Hepatic stellate cell (primary cell): Measurements from ENCODE around the gene C17orf75.
A peak's percentile ranks its signal among the peaks of the same experiment; 100 is the strongest.

ENCODE experiments used
- DNase-seq: peaks from one replicate; pipeline ENCODE4 v3.0.0; 2011; ENCODE audit warnings: low spot score

Gene C17orf75

GRCh38 chr17:32302860-32303649 is 38.9 kb downstream of the C17orf75 start:
- no peak for DNase-seq

- no peak for DNase-seq
Measured at GRCh38 chr17:32302037-32302436, 39.9 kb downstream of the C17orf75 start.

DNA sequence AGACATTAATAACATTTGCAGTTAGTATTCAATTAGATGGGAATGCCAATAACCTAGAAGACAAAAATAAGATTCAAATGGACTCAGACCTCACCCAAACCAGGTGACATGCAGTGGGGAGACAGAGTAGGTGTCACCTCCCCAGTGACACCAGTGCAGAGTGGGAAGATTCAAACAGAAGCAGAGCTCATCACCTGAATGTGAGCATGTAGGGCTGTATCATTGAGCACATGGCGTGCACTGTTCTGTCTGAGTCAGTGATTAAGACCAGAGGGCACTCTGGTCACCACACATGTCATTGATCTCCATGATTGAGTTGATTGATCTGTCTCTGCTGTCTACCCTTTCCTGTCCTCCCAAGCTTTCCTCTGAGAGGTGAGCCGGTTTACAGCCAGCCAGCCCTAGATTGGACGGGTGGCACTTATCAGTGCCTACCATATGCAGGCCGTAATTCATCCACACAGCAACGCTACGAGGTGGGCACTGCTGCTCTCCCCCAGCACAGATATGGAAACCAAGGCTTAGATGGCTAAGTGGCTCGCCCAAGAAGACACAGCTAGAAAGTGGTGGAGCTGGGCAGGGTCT is 42.3 kb downstream of the C17orf75 start:
- no peak for DNase-seq

DNA sequence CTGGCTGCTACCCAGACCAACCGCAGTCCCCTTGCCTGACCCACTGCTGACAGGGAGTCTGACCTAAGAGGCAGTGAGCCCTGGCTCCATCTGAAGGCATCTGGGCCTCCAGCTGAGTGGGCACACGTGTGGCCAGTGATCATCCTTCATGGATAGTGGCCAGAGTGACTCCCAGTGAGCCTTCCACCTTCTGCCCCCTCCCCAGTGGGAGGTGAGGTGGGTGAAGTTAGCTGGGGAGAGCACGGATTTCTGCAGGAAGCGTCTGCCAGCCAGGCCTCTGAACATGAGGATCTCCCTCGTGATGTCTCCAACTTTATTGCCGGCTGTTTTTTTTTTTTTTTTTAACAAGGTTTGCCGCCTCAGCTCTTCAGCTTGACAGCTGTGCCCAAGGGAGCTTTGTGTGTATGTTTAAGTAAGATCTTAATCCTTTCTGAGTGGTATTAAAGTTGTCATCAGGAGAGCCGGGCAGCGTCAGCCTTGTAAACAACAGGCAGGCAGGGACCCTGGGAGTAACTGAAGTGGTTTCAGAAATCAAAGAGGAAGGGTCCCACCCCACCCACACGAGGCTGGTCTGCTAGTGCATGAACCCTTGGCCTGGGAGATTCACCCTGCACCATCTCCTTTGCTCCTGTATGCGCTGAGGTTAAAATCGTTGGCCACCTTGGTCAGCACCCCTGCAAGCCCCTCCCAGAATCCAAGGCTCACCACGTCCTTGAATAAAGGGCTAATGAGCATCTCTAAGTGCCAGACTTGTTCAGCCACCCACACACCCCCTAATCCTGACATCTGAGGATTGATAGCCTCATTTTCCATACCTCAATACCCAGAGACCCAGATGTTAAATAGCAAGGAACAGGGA is 43.0 kb downstream of the C17orf75 start:
- no peak for DNase-seq

DNA sequence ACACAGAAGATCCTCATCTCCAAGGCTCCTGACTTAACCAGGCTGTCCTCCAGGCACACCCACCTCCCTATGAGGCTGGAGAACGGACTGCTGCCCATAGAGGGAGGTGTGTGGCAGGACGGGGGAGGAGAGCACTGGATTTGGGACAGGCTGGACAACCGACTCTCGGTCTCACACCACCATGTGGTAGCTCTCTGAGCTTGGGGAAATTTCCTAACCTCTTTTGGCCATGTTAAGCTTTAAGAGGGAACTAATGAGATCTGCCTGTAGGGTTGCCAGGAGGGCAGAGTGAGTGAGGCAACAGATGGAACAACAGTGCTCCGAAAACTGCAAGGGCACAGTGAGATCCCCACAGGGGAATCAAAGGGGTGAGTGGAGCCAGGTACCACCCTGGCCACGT is 43.7 kb downstream of the C17orf75 start:
- DNase-seq = no peak

- DNase-seq = no peak
Measured at GRCh38 chr17:32297860-32298259, 44.1 kb downstream of the C17orf75 start.

DNA sequence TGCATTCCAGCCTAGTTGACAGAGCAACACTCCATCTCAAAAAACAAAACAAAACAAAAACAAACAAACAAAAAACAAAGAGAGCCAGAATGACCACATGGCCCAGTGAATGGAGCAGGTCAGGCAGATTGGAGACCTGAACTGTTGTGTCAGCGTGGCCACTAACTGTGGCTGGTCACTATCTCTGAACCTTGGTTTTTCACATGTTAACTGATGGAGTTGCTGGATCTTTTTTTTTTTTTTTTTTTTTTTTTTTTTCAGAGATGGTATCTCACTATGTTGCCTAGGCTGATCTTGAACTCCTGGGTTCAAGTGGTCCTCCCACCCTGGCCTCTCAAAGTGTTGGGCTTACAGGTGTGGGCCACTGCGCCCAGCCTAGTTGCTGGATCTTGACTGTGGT is 44.5 kb downstream of the C17orf75 start:
- DNase-seq = no peak

DNA sequence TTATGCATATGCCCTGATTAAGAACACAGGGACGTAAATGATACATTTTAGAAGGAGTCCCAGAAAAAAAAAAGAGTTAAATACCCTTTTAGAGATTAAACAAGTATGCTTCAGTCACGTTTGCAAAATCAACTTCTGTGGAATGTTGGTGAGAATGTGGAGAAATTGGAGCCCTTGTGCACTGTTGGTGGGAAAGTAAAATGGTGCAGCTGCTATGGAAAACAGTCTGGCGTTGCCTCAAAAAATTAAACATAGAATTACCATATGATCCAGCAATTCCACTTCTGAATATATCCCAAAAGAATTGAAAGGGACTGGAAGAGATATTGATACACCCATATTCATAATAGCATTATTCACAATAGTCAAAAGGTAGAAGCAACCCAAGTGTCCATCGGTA is 49.9 kb downstream of the C17orf75 start:
- DNase-seq = no peak

- no peak for DNase-seq
Measured at GRCh38 chr17:32289471-32290070, 52.4 kb downstream of the C17orf75 start.

GRCh38 chr17:32288615-32289014 is 53.4 kb downstream of the C17orf75 start:
- no peak for DNase-seq

GRCh38 chr17:32287804-32288511 is 54.0 kb downstream of the C17orf75 start:
- DNase-seq = no peak

- no peak for DNase-seq
Measured at GRCh38 chr17:32286518-32286900, 55.5 kb downstream of the C17orf75 start.

DNA sequence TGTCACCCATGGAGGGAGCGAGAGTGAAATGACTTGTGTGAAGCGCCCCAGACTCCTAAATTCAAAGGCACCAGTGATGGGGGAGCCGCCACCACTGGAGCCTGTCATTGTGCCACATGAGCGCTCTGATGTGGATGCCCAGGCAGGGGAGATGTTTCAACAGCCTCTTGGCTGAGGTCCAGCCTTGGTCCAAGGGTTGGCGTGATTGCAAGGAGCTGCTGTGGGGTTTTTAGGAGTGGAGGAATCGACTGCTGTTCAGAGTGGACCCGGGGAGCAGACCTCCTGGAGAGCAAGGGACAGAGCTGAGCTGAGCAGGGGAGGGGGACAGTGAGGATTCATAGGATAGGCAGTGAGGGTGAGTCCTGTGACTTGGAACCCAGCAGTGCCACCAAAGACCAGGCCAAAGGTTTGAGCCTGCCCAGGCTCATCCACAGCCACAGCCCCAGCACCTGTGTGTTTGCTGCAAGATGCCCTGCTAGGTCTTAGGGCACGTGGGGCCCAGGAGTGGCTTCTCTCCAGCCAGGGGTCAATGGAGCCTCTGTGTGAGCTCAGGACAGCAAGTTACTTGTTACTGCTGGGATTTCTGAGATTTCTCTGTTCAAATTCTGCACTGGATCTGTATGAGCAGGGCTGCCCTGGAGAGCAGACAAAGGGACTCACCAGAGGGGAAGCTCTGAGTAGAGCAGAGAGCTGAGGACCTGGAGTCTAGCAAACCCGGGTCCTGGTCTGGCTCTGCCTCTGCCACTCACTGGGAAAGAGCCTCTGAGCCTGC is 56.0 kb downstream of the C17orf75 start:
- DNase-seq = no peak

DNA sequence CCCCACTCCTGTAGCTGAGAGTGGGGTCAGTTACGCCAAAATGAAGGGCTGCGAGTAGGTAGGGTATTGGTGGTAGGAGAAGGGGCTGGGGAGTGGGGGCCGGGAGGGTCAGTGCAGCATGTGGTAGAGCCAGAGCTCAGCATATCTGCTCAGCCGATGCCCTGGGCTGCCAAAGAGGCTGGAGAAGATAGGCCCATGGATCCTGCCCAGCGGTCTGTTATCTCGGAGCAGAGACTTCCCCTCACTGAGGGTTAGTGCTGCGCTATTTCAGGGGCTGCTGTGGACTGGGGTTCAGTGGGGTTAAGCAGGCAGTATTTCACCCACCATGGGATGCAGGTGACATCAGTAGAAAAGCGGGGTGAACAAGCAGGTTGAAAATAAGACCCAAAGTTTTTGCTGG is 56.7 kb downstream of the C17orf75 start:
- DNase-seq = no peak

GRCh38 chr17:32283745-32284201 is 58.2 kb downstream of the C17orf75 start:
- peak; percentile 52 for DNase-seq

DNA sequence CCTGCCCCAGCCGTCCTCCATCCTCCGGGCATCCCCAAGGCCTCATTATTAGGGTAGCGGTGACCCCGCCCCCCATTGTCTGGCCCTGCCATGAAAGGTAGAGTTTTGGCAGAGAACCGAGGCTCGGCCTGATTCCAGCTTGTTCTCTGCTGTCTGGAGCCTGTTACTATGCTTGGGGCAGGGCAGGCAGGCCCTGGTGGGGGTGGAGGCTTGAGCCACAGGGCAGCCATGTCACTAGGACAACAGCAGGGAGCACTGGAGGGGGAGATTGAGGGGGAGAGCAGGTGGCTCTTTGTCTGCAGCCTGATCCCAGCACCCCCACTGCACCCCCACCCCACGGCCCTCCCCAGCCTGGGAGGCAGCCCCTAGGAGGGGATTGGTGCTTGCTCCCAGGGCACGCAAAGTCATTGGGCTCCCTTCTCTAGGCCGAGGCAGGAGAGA is 60.9 kb downstream of the C17orf75 start:
- DNase-seq = no peak

DNA sequence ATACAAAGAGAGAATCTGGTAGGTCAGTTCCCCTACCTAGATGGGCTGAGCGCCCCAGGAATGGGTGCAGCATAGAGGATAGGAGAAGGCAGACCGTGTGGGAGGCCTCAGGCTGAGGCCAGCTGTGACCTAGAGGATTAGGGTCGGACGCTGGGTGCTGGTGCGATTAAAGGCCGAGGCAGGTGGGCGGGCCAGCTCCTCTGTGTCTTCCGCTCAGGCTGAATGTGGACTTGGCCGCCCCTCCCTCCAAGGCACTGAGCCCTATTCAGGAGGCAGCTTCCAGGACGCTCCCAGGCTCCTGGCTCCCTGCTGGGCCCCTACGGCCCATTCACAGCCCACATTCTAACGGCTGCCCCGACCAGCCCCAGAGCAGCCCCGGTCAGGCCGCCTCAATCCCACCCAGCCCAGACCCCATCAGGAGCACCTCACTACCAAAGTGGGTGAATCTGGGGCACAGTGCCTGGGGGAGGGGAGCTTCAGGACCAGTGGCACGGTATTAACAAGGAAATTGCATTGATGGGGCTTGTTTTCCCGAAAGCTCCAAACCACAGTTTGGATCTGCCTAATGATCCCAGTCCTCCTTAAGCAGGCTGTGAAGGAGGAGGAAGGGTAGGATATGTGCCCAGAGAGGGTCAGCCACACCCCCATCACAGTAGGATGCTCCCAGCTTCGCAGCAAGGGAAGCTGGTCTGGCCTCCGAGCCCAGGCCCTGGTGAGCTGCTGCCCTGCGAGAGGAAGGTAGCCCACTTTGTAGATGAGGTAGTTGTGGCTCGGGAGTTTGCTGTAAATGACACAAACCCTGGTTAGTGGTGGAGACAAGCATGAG is 61.9 kb downstream of the C17orf75 start:
- DNase-seq = no peak

GRCh38 chr17:32278815-32279214 is 63.2 kb downstream of the C17orf75 start:
- no peak for DNase-seq
